ENCODE results near the gene TARDBP. TPM values are rescaled to one million over a fixed set of nuclear protein-coding genes. Genes with fewer than 3 reads are reported as not detected.

TARDBP gene
- total and polyA plus RNA-seq, 2 donors from 2014 or later = 103 to 140 TPM

- FAIRE-seq (no peak), DNase-seq (peak in 2 of 5 donors; percentile 62 to 81)
- Histone ChIP-seq H3K9me3 (ENCODE audit: control insufficient read depth in 2 of 3, insufficient read depth in 1 of 3, low read length in 3 of 3) (no peaks in the 10 kb centered on the region), H3K9ac (ENCODE audit: low read length in 3 of 3) (peak overlapping the region in 2 of 3 donors; percentile 17 to 56), H3K36me3 (ENCODE audit: control insufficient read depth in 2 of 3, insufficient read depth in 3 of 3, low read length in 3 of 3) (peaks cover 0 to 4% (median 3%) of the 10 kb centered on the region in 3 donors), H3K4me1 (ENCODE audit: control insufficient read depth in 2 of 3, insufficient read depth in 2 of 3, low read depth in 1 of 3, low read length in 3 of 3) (peaks cover 0 to 11% (median 4%) of the 10 kb centered on the region in 3 donors), H3K27ac (ENCODE audit: low read depth in 2 of 2, low read length in 2 of 2) (no peak overlapping the region), H3K27me3 (ENCODE audit: control insufficient read depth, insufficient read depth, low read length) (no peaks in the 10 kb centered on the region), H3K4me3 (ENCODE audit: low read length in 3 of 3) (peak overlapping the region; percentile 50 to 73 (median 64))
- TF ChIP-seq CTCF (IDR thresholded peaks at IDR 0.05; ENCODE audit: borderline replicate concordance, extremely low read depth, insufficient read depth) = no peak
- intact Hi-C loops (cut with DNase I) = no loop called here
These were observed 46.9 kb downstream of the TARDBP start for GRCh38 chr1:11059155-11059967.

DNA sequence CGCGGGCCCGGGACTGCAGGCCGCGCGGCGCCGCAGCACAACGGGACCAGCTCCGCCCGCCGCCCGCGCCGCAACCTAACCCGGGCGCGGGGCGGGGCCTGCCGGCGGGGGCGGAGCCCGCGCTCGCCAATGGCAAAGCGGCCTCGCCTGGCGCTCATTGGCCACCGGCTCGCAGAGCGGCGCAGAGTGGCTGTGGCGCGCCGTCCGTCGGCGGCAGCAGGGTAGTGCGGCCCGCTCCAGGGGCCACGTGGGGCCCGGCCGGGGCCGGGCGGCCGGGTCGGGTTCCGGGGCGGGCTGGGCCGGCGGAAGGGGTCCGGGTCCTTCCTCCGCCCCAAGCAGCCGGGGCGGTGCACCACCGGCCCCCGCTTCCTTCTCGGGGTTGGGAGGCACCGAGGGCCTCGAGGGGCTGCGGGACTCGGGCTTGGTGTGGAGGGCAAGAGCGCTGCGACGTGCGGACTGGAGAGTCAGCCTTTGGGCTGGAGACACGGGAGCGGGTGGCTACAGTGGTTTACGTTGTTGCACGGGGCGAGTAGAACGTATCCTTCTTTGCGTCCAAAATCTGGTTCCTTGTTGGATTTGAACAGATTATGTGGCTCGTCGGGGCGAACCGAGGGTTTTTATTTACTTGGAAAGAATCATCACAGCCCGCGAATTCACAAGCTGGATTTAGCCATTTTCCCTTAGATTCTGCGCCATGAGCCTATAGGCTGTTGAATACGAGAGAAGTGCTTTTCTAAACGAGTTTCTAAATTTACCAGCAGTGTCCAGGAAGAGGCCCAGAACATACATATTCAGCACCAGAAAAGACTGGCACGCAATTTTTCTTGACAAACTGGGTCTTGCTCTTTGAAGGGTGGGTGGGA, 47.7 kb downstream of the TARDBP start, which contains the start of gene SRM:
TSS of gene SRM (minus strand) at position 51 of the 863 bp plus-strand sequence. CDS start 75 bp downstream, outside the sequence.
- Histone ChIP-seq H3K4me3 (ENCODE audit: low read length in 3 of 3) (peak within 1 kb of the TSS; percentile 74 to 94 (median 74)), H3K9me3 (ENCODE audit: control insufficient read depth in 2 of 3, insufficient read depth in 1 of 3, low read length in 3 of 3) (no peaks in the 10 kb centered on the region), H3K27ac (ENCODE audit: low read depth in 2 of 2, low read length in 2 of 2) (peak within 1 kb of the TSS in 1 of 2 donors; percentile 47), H3K27me3 (ENCODE audit: control insufficient read depth, insufficient read depth, low read length) (no peaks in the 10 kb centered on the region), H3K36me3 (ENCODE audit: control insufficient read depth in 2 of 3, insufficient read depth in 3 of 3, low read length in 3 of 3) (peaks cover 3 to 8% (median 4%) of the 10 kb centered on the region in 3 donors), H3K4me1 (ENCODE audit: control insufficient read depth in 2 of 3, insufficient read depth in 2 of 3, low read depth in 1 of 3, low read length in 3 of 3) (peaks cover 0 to 11% (median 4%) of the 10 kb centered on the region in 3 donors), H3K9ac (ENCODE audit: low read length in 3 of 3) (peak within 1 kb of the TSS; percentile 73 to 84 (median 83))
- FAIRE-seq (no peak), DNase-seq (peak; percentile 90 to 97 (median 95))
- TF ChIP-seq CTCF (IDR thresholded peaks at IDR 0.05; ENCODE audit: borderline replicate concordance, extremely low read depth, insufficient read depth) = peak; percentile 37
- intact Hi-C loops (cut with DNase I) = no loop called here

DNA sequence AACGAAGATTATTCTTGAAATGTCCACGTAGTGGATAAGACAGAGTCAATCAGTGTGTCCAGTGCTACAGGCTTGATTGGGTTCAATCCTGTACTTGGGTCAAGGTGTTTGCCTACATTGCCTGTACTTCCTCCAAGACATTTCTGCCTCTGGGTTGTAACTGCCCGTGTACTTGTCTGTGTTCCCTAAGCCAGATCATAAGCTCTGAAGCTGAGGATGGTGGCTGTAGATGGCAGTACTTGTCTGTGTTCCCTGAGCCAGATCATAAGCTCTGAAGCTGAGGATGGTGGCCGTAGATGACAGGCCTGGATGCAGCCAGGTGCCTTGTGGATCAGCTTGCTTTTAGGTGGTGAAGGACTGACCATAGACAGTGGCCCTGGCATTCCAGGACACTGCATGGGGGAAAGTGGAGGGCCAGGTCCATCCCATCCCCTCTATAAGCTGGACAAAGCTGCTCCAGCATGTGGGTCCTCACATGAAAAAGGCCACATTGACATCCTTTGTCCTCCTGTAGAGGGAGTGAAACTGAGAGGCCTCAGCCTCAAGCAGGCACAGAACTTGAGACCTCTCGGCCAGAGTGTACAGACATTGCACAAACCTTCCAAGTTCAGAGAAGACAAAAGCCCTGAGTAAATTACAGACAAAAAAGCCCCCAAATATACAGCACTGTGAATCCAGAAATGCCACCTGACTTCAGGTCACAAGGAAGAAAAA, 49.4 kb downstream of the TARDBP start:
- intact Hi-C loops (cut with DNase I) = no loop called here
- Histone ChIP-seq H3K4me1 (ENCODE audit: control insufficient read depth in 2 of 3, insufficient read depth in 2 of 3, low read depth in 1 of 3, low read length in 3 of 3) (peaks cover 0 to 11% (median 4%) of the 10 kb centered on the region in 3 donors), H3K9ac (ENCODE audit: low read length in 3 of 3) (no peak overlapping the region), H3K4me3 (ENCODE audit: low read length in 3 of 3) (no peak overlapping the region), H3K9me3 (ENCODE audit: control insufficient read depth in 2 of 3, insufficient read depth in 1 of 3, low read length in 3 of 3) (no peaks in the 10 kb centered on the region), H3K27ac (ENCODE audit: low read depth in 2 of 2, low read length in 2 of 2) (no peak overlapping the region), H3K36me3 (ENCODE audit: control insufficient read depth in 2 of 3, insufficient read depth in 3 of 3, low read length in 3 of 3) (peaks cover 3 to 10% (median 4%) of the 10 kb centered on the region in 3 donors), H3K27me3 (ENCODE audit: control insufficient read depth, insufficient read depth, low read length) (no peaks in the 10 kb centered on the region)
- no peak for TF ChIP-seq CTCF (IDR thresholded peaks at IDR 0.05; ENCODE audit: borderline replicate concordance, extremely low read depth, insufficient read depth)
- no peak for FAIRE-seq
- DNase-seq = peak in 1 of 5 donors; percentile 15

Data from kidney (tissue), 14 donors.